GM06990 (cell line): Measurements from ENCODE around the gene GGPS1.

Source experiments
- DNase-seq: peaks from one replicate; pipeline ENCODE4 v3.0.0-alpha.2; 2011; ENCODE audit not compliant: insufficient read length; ENCODE audit errors: extremely low read depth
- H3K27me3 ChIP-seq: replicated peaks from 2 replicates; pipeline ENCODE4 v1.6.0; 2011; ENCODE audit warnings: low read length; ENCODE audit not compliant: control insufficient read depth, insufficient read depth
- H3K36me3 ChIP-seq: 2 replicates; pipeline ENCODE4 v1.5.1; 2011; ENCODE audit warnings: low read length; ENCODE audit not compliant: control insufficient read depth, insufficient read depth
- H3K4me3 ChIP-seq: replicated peaks from 2 replicates; pipeline ENCODE4 v1.5.1; 2011; ENCODE audit warnings: low read depth, mild to moderate bottlenecking, control low read depth, low read length
- TF ChIP-seq, protein P1 (sequence below): IDR thresholded peaks from 2 replicates; pipeline ENCODE4 v1.5.1; 2011; ENCODE audit warnings: low read length, control low read depth, mild to moderate bottlenecking, inconsistent platforms; ENCODE audit not compliant: insufficient read depth, poor library complexity, severe bottlenecking

Gene GGPS1

GRCh38 chr1:235336903-235337302 is 8.5 kb downstream of the GGPS1 start:
- no peak for DNase-seq
- Histone ChIP-seq H3K36me3 (no peaks in the 10 kb centered on the region; the same call in 1 of the 2 replicates), H3K27me3 (no peaks in the 10 kb centered on the region), H3K4me3 (no peak overlapping the region)
- TF ChIP-seq, protein P1, sequence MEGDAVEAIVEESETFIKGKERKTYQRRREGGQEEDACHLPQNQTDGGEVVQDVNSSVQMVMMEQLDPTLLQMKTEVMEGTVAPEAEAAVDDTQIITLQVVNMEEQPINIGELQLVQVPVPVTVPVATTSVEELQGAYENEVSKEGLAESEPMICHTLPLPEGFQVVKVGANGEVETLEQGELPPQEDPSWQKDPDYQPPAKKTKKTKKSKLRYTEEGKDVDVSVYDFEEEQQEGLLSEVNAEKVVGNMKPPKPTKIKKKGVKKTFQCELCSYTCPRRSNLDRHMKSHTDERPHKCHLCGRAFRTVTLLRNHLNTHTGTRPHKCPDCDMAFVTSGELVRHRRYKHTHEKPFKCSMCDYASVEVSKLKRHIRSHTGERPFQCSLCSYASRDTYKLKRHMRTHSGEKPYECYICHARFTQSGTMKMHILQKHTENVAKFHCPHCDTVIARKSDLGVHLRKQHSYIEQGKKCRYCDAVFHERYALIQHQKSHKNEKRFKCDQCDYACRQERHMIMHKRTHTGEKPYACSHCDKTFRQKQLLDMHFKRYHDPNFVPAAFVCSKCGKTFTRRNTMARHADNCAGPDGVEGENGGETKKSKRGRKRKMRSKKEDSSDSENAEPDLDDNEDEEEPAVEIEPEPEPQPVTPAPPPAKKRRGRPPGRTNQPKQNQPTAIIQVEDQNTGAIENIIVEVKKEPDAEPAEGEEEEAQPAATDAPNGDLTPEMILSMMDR, result no peak

GRCh38 chr1:235339746-235340145 is 11.4 kb downstream of the GGPS1 start:
- TF ChIP-seq, protein P1, result no peak
- no peaks in the 10 kb centered on the region; the same call in 1 of the 2 replicates for H3K36me3 ChIP-seq
- no peak overlapping the region for H3K4me3 ChIP-seq
- no peak for DNase-seq
- H3K27me3 ChIP-seq, result no peaks in the 10 kb centered on the region

DNA sequence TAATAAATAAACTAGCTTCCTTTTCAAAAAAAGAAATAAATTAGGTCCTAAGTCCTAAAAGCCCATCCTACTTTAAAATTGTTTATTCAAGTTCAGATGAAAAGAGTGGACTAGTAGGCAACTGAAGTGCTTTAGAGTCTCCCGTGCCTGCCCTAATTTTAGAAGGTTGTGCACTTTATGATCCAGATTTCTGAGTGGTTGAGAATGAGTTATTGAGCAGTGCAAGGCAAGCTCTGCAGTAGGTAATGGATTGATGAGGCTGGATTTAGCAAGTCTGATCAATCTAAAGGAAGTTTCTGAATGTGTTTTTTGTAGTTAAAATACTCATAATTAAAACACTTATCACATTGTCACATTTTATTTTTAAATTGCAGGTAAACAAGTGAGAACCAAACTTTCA is 13.0 kb downstream of the GGPS1 start:
- no peaks in the 10 kb centered on the region; the same call in none of the 2 replicates for H3K36me3 ChIP-seq
- H3K4me3 ChIP-seq, result no peak overlapping the region
- DNase-seq, result no peak
- H3K27me3 ChIP-seq, result no peaks in the 10 kb centered on the region
- TF ChIP-seq, protein P1, result no peak

- DNase-seq, result no peak
- TF ChIP-seq, protein P1, result no peak
- no peaks in the 10 kb centered on the region for H3K27me3 ChIP-seq
- no peaks in the 10 kb centered on the region; the same call in none of the 2 replicates for H3K36me3 ChIP-seq
- H3K4me3 ChIP-seq, result no peak overlapping the region
Measured at GRCh38 chr1:235342039-235342438, 13.7 kb downstream of the GGPS1 start.

GRCh38 chr1:235342471-235342870 is 14.1 kb downstream of the GGPS1 start:
- H3K36me3 ChIP-seq, result no peaks in the 10 kb centered on the region; the same call in none of the 2 replicates
- TF ChIP-seq, protein P1, result no peak
- no peaks in the 10 kb centered on the region for H3K27me3 ChIP-seq
- H3K4me3 ChIP-seq, result no peak overlapping the region
- no peak for DNase-seq

DNA sequence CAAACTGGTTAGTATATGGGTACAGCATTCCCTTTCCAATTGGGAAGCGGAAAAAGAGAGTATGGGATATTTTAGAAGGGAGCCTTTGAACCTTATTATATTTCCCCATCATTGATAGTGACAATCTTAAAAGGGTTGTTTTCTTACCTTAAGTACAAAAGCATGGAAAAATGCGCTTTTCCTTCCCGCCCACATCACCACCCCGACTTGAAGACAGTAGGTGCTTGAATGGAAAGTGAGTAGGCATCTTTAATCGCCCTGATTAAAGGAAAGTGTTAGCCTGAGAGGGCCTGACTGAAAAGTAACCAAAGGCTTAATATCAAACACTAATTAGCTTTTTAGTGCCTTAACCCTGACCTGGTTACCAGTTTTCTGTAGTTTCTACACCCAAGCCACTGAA is 15.4 kb downstream of the GGPS1 start:
- DNase-seq, result no peak
- no peaks in the 10 kb centered on the region; the same call in none of the 2 replicates for H3K36me3 ChIP-seq
- TF ChIP-seq, protein P1, result no peak
- no peaks in the 10 kb centered on the region for H3K27me3 ChIP-seq
- no peak overlapping the region for H3K4me3 ChIP-seq
